HG02642 (cell line): ENCODE data around the gene PHC2.

Experiments used
- ATAC-seq: cut with Tn5 transposase; IDR thresholded peaks from one replicate; pipeline ENCODE4 v1.9.1; 2021; ENCODE audit warnings: mild to moderate bottlenecking; ENCODE audit not compliant: unreplicated experiment, poor library complexity

PHC2 gene

DNA sequence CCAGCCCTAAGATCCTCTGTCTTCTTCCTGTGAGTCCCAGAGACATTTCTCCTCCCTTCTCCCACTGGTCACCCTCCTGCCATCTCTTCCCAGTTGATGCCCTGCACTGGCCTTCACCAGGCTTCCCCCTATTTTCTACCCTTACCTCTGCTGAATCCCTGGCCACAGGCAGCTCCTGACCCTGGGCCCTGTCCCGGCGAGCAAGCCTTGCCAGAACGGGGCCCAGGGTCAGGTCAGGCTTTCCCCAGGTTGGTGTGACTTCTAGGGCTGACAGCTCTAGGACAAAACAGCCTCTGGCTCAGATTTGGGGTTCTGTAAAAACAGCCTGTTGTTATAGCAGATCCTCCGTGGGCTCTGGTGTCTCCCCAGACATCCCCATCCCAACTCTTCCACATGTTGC, 57.3 kb downstream of the PHC2 start:
- ATAC-seq, result no peak

DNA sequence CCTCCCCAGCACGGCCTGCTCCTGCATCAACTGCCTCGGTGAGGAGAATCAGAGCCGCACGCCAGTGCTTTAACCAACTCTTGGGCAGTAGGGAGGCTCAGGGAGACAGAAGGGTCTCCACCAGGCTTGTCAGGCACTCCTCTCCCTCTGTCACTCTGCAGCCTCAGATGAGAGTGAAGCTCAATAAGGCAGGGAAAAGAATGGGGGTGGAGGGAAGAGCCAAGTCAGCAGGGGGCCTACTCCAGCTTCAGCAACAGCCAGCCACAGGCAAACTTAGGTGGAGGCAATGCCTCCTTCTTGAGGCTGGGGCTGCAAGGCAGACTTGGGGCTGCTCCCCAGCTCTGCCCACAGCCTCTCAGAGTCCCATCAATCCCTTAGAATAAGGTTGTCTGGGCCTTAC, 58.2 kb downstream of the PHC2 start:
- ATAC-seq, result no peak

DNA sequence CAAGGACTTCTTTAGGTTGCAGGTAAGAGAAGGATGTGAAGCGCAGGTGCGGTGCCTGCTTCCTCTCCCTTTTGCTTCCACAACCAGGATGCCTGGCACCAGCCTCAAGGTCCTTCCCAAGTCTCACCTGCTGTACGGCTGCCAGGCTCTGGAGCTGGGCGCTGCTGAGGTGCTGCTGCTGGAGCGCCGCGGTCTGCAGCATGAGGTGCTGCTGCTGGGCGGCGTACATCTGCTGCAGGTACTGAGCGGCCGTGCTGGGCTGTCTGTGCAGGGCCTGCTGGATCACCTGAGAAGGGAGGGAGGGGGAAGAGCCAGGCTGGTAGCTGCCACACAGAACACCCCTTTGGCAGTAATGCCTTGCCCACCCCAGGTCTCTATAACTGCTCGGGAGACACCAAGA, 58.7 kb downstream of the PHC2 start:
- ATAC-seq, result no peak

DNA sequence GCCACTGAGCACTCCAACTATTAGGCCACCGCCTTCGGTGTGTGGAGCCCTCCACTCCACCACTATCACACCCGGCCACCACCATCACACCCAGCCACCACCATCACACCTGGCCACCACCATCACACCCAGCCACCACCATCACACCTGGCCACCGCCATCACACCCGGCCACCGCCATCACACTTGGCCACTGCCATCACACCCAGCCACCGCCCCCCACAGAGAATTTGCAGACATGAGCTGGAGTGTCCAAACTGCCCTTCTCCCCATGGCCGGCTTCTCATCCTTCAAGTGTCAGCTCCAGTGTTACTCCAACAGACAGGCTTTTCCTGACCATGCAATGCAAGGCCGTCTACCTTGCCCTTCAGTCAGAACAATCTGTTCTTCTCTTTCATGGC, 59.6 kb downstream of the PHC2 start:
- ATAC-seq, result no peak

DNA sequence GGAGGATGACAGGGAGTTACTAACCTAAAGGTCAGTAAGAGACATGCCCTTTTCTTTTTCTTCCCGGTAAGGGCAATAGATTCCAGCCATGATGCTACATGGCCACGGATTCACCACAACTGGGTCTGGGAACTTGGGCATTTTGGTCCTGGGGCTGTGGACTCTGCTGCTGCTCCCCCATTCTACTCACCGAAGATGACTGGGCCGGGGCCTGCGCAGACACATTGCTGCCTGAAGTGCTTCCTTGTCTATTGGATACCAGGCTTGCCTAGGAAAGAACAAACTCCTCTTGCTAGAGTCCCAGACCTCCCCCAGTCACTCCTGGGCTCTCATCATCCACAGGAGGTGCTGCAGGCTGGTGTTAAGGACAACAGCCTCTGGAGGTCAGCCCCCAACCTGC, 60.1 kb downstream of the PHC2 start:
- no peak for ATAC-seq

DNA sequence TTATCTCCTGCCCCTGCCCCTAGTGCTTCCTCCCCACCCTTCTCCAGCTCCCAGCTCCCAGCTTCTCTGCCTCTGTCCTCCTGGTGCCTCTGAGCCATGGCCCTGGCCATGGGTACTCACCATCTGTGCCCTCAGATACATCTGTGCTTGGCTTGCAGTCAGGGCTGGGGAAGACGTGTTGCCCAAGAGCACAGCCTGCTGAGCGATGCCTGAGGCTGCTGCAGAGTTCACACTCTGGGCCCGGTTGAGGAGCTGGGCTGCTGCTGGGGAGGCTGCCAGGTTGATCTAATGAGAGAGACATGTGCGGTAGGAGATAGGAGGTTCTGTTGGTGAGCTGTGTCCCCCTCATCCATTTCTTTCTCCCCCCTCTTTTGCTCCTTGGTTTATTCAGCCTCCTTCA, 60.6 kb downstream of the PHC2 start:
- ATAC-seq, result no peak

GRCh38 chr1:33369764-33370163, 61.1 kb downstream of the PHC2 start:
- ATAC-seq, result no peak

DNA sequence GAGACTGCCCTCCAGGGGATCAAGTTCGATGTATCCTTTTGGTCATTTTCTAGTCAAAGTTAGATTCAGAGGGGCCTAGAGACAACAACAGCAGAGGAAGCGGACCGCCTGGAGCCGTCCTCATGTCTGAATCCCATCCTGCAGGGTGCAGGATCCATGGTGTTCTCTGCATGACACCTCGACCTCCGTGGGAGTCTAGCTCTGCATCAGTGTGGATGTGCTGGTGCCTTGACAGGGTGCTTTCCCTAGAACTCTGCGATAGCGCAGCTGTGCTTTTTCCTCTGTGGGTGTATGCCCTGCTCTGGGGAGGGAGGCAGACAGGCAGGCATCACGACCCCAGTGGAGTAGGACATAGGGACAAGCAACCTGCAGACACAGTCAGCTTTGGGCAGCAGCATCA, 61.8 kb downstream of the PHC2 start:
- ATAC-seq, result no peak

DNA sequence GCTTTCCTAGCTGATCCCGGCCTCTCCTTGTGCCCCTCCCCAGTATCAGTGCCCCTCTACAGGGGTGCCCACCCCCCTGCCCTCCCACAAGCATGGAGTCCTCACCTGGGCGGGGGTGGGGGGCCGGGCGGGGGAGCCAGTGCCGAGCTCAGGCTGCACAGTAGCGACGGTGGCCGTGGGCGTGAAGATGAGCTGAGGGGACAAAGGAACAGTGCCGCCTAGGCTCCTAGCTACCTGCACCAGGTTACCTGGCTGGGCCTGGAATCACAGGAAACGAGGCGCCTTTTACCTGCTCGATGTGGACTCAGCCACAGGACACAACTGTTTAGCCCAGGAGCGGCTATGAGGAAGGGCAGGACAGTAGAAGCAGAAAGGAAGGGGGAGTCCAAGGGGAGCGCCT, 62.5 kb downstream of the PHC2 start:
- no peak for ATAC-seq

DNA sequence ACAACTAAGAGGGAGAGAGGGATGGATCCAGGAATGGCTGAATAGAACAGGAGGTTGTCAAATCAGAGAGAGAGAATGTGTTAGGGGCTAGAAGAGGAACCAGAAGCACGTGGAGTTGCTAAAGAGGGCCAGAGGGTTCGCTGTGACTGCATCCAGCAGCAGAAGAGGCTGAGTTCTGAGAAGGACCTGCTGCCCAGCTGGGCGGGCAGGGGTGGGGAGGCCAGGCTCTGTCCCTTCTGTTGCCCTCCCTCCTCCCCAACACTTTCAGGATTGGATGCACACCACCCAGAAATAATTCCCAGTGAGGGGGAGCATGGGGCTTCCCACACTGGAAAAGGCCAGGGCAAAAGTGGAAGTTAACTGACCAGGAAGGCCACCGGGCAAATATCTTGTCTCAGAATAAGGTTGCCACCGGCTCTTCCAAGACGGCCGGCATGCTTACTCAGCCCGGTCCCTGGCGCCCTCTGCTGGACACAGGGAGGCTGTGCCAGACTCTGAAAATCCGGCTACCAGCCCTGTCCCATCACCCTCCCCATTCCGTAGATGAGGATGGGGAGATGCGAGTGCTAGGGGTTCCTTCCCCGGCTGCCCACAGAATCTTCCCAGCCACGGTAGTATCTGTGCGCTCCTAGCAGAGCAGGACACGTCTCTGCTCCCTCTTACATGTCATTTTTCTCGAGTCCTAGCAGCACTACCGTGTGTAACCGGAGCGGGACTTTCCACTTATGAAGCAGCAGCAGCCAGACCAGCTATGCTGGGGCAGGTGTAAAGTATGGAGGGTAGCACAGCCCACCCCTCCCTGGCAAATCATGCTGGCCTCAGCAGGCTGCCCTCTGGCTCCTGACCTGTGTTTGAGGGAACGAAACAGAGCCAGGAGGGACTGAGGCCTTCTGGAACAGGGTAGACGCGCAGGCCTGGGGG, 63.1 kb downstream of the PHC2 start:
- no peak for ATAC-seq

GRCh38 chr1:33366762-33367484, 64.0 kb downstream of the PHC2 start:
- ATAC-seq, result no peak

DNA sequence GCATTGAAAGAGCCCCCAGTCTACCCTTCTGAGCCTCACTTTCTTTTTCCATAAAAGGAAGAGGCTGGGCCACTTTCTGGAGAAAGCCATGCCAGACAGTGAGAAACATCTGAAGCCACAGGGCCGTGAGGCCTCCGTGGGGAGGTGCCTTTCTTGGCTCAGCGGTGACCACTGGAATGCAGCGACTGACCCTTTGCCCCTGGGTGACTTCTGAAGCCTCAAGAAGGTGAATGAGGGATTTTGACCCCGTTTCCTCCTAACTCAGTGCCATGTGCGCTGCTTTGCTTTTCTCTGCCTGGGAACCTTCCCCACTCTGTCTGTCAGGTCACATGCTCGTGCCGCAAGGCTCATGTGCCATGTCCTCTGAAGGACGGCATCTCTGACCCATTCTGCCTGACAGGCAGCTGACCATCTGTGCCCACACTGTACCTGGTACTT, 65.3 kb downstream of the PHC2 start:
- ATAC-seq, result no peak

- ATAC-seq, result no peak
Measured at GRCh38 chr1:33364565-33364918, 66.4 kb downstream of the PHC2 start.

DNA sequence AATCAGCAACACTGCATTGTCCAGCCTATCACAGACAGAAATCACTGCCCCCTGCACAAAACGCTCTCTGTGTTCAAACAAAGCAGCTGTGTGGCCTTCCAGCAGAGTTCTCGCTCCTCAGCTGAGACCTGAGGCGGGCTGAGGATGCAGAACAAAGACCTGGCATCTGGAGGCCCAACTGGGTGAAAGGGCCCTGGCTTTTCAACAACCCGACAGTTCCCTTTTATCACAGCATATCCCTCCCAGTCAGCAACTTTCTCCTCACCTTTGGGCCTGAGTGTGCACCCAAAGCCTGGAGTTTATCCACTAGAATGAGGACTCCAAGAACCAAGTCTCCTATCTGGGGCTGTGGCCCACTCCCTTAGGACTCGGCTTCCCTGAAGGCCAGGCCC, 67.4 kb downstream of the PHC2 start:
- no peak for ATAC-seq

DNA sequence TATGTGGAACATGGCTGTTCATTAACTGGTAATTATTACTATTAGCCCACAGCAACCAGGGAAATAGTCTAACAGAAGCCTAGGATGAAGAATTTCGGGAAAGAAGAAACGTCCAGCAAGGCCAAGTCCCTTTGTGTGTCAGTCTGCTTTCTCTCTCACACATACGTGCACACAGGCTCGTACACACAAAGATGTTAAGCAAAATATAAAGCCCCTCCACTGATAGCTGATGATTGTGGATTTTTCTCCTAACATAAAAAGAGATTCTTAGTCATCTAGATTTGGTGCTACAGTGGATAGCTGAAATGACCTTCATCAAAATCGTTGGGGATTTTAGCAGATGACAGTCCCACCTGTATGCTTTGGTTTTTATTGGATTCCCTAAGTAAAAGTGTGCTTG, 67.9 kb downstream of the PHC2 start:
- ATAC-seq, result no peak

GRCh38 chr1:33361532-33362235, 69.2 kb downstream of the PHC2 start:
- ATAC-seq, result no peak

DNA sequence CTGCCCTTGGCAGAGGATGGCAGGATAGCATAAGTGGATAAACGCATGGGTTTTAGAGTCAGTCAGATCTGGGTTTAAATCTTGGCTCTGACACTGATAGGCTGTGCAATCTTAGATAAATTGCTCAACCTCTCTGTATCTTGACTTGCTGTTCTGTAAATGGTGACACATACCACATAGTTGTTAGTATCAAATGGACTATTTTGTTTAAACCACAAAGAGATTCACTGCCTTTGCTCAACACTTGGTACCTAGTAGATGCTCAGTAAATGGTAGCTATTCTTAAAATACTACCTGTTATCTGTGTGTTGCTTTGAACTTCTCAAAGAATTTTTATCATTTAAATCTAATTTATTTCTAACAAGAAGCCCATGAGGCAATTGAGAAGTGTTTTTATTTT, 70.5 kb downstream of the PHC2 start:
- no peak for ATAC-seq

- no peak for ATAC-seq
Measured at GRCh38 chr1:33359931-33360330, 71.0 kb downstream of the PHC2 start.

DNA sequence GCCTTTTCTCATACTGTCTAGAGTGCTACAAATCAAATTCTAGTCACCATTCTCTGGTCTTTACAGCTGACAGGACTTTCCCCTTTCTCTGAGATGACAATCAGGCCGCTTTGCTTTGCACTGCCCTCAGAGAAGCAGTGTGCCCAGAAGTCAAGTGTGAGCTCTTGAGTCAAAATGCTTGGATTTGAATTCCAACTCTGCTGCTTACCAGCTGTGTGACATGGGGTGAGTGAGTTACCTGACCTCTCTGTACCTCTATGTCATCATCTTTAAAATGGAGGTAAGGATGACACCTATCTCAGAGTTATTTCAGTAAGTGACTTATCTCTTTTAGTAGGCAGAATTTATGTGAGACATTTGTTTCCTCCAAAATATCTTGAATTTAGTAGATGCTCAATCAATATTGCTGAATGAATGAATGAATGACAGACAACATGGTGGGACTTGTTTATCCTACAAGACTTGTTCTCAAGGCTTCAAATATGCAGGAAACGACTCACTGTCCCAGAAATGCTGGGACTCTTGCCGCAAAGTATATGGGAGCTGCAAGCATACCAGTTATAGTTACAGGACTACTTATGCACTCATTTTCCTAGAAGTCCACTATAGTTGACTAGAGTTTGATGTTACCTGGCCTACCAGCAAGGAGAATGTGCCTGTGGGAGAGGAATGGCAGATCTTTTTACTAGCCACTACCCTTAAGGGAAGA, 71.9 kb downstream of the PHC2 start:
- no peak for ATAC-seq

DNA sequence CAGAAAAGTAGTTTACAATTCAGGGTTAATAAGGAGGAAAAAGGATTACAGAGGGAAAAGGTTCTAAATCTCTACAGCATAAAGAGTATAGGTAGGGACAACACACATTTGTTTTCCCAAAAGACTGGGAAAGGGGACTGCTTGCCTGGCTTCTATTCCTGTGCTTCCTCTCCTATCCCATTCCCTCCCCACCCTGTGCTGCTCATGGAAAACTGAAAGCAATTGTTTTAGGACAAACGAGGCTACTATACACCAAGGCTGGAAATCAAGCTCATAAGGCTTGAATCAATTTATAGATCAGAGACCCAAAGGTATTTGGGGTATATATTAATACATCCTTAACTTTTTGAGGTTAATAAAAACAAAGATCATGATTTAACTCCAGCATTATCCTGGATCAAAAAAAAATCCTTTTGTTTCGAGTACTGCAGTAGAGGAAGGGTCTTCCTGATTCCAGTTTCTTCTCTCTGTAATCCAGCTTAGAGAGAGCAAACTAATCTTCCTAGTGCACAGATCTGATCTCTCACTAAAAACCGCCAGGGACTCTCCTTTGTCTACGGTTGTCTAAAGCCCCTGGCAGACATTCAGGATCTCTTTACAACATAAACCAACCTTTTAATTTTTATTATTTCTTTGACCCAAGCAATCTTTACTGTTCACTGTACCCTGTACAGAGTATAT, 72.6 kb downstream of the PHC2 start:
- ATAC-seq, result no peak
